Measurements from ENCODE around the gene BANP. TPM values are rescaled to one million over a fixed set of nuclear protein-coding genes. Genes with fewer than 3 reads are reported as not detected.
"Not testable (repeated sequence)": the region's sequence is repeated elsewhere in the genome, so short reads cannot be mapped to it uniquely, and the experiment has no call there.

Gene BANP
- total RNA-seq, 1 donor from 2014 or later: 22.4 TPM

DNA sequence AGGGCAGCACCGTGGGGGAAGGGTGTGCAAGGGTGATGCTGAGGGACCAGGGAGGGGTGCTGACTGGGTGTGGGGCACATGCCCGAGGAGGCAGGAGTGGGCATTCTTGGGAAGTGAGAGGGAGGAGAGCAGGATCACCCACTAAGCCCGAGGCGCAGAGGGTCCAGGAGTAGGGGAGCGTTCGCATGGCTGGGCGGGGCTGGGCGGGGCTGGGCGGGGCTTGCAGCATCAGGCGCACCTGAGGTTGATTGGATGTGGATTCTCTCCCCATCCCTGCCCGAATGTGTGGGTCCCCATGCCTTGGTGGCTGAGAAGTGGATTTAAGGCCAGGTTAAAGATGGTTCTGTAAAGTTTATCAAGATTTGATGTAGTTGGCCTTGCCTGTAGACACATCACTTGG lies 14.2 kb downstream of the BANP start:
- DNase-seq (ENCODE audit: low spot score) (no peak), ATAC-seq (no peak)

DNA sequence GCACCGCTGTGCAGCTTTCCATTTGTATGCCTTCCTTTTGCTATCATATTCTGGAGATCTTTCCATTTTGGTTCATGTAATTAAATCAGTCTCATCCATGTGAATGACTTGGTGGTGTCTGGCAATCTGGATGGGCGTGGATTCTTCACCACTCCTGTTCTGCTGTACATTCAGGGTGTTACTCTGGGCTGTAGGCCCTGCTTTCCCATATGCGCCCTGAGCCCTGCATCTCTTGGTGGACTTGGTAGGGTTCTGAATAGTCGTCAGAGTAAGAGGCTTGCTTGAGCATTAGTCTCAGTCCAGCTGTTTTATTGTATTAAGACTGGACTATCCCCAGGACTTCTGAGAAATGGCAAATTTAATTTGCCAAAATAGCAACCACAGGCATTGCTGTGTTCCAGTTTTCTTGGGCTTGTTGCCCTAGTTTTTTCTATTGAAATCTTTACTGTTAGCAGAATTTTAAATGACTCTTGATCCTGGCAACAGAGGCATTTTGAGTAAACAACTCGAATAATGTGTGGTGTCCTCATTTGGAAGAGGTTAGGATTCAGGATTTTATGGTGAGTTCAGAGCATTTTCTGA lies 14.9 kb downstream of the BANP start:
- ATAC-seq (peak; percentile 26), DNase-seq (ENCODE audit: low spot score) (no peak)

DNA sequence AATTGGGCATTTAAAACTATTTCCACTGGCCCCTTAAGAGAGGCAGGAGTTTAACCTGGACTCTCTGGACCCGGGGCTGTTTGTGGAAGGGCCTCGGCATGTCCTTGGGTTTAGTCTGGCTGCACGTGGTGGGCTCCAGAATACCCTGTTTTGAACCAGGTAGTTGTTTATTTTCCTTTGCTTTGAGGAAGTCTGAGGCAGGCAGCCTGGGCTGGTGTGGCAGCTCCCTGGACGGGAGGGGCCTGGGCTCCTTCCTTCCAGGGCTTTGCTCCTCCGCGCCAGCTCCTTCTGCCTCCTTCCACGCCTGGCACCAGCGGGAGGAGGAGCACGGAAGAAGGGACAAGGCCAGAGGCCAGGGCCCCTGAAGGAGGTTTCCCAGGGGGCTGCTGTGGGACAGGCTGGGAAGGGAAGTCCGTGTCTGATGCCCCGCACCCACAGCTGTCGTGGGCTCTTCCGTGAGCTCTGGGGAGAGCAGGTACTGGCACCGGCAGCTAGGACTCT lies 15.5 kb downstream of the BANP start:
- ATAC-seq (peak; percentile 69), DNase-seq (ENCODE audit: low spot score) (no peak)

DNA sequence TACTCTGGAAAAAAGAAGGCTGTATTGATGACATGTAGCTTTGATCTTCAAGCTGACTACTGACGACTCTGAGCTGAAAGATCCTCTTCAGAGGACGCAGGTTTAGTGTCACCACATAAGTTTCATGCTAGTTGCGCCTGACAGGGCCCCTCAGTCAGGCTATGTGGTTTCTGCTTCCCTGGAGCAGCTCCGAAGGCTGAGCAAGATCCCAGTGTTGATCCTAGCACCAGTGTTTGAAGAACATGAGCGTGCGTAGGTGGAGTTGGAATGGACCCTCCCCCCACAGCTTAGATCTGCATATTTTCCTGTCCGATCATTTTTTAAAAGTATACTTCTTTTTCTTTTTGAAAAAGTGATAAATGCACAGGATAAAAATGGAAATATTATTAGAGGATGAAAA lies 17.3 kb downstream of the BANP start:
- ATAC-seq (peak; percentile 40), DNase-seq (ENCODE audit: low spot score) (no peak)

DNA sequence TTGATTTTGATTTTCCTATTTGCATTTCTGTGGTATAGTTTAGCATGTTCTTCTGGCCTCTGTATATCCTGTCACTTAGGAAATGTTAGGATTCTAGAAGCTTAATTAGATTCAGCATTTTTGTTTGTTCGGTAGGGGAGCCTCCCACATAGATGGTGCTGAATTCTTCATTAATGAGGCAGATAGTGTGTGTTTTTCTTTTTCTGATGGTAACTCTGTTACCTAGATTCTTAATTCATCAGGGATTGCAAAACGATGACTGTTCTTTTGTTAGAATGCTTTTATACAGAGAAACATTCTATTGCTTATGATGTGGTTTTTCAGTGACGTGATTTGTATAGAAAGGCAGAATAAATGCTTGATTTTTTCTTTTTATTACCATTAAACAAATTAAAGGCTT lies 19.0 kb downstream of the BANP start:
- no peak for ATAC-seq
- DNase-seq (ENCODE audit: low spot score): no peak

DNA sequence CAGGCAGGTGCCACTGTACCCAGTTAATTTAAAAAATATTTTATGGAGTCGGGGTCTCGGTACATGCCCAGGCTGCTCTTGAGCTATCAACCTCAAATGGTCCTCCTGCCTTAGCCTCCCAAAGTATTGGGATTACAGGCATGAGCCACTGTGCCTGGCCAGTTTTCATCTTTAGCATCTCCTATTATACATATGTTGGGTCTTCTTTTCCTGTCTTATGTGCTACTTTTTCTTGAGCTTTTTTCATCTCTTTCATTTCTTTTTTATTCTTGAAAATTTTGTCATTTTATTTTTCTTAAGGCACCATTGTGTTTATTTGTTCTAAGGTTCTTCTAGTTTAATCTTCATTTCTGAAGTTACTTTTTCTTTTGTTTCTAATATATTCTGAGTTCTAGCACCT lies 20.7 kb downstream of the BANP start:
- DNase-seq (ENCODE audit: low spot score) (no peak), ATAC-seq (no peak)

DNA sequence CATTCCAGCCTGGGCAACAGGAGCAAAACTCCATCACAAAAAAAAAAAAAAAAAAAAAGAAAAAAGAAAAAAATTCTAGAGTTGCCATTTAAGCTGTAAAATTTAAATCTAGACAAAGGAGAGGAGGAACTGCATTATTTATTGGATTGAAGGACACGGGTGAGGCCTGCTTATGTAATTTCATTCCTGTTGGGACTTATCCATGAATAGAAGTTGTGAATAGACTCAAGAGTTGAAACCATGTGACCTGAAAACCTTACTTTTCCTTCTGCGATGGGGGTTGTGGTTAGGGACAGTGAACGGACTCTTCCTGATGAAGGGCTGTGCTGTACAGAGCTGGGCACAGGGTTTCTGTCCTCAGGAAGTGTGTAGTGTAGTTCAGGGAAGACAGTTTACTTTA lies 22.5 kb downstream of the BANP start:
- DNase-seq (ENCODE audit: low spot score) (no peak), ATAC-seq (no peak)

DNA sequence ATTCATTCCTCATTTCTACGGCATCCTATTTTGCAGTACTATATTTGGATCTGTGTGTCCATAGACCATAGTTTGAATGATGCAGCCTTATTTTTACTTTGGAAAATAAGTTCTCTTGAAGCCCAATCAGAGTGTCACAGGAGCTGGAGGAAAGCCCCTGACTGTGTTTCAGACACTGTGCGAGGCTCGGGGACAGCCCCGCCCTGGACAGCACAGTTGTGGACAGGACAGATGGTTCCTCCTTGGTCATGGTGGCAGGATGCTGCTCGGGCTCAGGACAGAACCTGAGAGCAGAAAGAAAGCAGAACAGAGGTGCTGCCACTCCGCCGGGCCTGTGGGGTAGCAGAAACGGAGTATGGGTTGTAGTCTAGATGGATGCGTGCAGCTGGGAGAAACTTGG lies 22.9 kb downstream of the BANP start:
- ATAC-seq: no peak
- DNase-seq (ENCODE audit: low spot score): no peak

DNA sequence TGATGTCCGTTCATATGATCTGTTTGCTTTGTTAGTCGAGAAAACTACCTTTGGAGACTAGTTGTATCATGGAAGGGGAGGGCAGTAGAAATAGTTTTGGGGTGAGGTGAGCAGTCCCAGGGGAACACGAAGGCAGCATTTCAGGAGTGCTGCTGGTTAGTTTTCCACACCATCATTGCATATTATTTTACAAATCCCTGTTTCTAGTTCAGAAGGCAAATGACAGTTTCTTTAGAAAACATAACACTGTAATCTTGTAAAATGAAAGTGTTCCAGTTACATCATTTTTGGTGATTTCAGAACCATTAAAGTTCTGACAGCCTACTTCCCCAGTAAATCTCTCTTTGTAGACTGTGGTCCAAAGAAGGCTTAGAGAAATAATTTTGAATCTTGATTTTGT lies 25.4 kb downstream of the BANP start:
- DNase-seq (ENCODE audit: low spot score) (no peak), ATAC-seq (no peak)

DNA sequence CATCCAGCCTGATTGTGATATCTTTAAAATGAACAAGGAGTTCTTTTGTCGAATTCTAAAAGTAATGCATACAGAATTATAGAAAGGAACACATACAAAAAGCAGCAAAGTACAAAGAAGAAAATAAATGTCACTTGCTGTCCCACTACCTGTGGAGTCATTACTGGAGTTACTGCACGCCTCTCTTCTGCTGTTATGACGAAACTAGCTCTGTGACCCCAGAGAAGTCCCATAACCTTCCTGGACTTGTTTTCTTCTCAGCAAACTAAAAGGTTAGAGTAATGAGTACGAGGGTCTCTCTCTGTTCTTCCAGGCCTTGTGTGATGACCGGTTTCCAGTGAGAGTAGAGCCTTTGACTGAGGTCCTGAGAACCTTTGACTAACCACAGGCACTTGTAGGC lies 26.9 kb downstream of the BANP start:
- ATAC-seq: no peak
- DNase-seq (ENCODE audit: low spot score): no peak

DNA sequence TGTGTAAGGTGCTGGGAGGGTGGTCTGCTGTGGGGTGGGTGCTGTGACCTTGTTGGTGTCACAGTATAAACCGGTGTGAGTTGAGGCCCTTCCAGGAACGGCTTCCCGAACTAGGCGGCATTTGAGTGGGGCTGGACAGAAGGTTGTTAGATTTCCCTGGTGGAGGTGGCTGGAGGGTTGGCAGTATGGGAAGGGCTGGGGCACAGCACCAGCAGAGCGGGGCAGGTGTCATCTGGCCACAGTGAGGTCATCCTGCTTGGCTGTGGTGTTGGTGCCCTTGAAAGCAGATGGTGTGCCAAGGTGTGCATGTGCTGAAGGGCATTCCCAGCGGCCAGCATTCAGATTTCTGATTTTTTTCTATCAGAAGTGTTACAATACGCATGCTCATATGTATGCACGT lies 28.1 kb downstream of the BANP start:
- DNase-seq (ENCODE audit: low spot score) (peak; percentile 88), ATAC-seq (peak; percentile 86)

DNA sequence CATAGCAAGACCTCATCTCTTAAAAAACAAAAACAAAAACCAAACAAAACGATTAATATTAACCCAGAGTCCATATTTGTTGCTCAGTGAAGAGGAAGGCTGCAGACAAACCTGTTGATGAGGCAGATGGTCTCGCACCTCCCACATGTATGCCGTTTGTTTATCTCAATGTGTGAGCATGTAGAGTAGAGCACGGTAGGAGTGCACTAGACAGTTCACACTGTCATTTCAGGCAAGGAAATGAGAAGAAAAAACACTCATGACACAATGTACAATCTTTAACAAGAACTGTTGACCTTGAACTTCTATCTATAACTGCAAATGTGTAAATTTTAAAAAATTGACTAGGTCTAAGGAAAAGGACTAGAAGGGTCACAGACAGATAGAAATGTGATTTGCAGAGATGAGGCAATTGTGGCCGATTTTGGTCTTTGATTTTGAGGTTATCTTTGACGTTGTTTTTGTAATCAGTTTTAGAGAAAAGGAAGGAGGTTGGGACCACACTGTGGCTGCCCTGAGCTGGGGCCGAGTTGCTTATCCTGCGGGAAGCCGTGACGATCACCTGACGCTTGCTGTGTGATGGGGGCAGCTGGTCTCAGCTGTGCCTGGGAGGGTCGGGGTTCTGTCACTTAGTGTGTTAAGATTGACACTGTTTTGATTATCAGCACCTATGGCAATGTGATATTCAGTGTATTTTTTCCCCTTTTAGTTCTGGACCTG lies 28.8 kb downstream of the BANP start:
- ATAC-seq; DNase-seq (ENCODE audit: low spot score): not testable (repeated sequence)

DNA sequence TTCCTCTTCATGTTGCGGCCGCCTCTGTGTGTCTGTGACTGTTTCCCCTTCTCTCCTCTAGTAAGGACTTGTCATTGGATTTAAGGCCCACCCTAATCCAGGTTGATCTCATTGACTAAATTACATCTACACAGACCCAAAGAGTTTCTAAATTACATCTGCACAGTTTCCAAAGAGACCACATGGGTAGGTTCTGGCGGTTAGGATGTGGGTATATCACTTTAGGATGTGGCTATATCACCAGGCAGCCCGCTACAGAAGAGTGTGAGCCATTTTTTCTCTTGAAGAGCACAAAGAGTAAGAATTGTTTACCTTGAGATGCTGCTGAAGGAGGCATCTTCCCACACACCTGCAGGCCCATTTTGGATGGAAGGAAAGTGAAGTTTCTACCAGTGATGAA lies 30.1 kb downstream of the BANP start:
- ATAC-seq: not testable (repeated sequence)

DNA sequence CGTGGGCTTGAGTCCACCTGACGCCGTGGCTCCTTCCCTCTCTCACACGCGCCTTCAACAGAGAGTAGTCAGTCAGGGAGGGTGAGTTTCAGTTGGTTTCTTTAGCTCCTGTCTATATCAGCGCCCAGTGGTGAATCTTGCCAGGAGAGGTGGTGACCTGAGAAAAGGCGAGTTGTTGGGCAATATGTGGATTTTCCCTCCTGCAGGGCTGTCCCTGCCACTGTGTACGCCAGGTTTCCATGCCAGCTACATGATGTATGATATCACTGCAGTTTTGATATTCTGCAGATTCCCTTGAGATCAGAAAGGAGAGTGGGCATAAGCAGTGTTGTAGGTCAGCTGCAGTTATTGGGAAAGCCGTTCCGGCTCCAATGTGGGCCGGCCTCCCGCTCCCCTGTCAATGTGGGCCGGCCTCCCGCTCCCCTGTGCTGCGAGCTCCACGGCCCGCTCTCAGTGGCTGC lies 31.4 kb downstream of the BANP start:
- ATAC-seq (peak; percentile 79), DNase-seq (ENCODE audit: low spot score) (peak; percentile 86)

More for the DNA sequence above, 30.1 kb downstream of the BANP start:
- DNase-seq (ENCODE audit: low spot score): not testable (repeated sequence)

DNA sequence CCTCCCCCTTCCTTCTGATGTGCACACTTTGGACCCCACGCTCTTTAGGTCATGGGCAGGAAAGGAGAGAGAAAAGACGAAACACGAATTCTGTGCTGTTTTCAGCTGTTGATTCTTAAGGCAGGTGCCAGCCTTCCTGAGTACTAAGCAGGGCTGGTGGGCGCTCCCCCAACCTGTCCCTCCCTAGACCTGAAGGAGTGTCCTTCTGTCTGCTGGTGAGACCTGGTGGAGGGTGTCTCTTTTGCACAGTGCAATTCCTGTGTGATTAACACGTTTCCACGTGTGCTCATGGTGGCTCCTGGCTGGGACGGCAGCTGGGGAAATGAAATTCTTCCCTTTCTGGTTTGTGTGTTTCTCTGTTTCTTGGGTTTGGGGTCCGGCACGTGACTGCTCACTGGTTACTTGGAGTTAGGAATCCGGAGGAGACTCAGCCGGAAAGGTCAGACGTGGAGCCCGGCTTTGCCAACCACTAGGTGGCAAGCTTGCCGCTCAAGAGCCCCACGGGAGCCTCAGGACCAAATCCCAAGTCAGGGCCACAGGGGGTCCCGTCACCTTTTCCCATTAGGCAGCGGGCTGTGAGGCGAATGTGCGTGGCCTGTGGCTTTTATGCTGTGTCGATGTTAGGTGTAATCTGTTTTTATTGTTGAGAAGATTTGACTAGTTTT lies 32.0 kb downstream of the BANP start:
- DNase-seq (ENCODE audit: low spot score): not testable (repeated sequence)

DNA sequence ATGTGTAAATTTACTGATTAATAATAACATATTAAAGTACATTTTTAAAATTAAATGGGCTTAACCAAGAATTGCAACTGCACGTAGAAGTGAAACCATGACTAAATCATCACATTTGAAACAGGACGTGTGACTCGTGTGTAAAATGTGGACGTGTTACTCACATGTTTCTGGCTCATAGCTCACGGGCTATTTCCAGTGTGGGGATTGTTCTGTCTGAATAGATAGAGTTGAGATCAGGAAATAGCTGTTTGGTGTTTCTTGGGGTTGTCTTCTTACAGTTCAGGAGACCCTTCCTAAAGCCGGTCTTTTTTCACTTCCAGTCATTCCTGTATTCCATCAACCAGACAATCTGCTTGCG lies 32.5 kb downstream of the BANP start:
- ATAC-seq; DNase-seq (ENCODE audit: low spot score): not testable (repeated sequence)

More for the DNA sequence above, 32.0 kb downstream of the BANP start:
- peak; percentile 73 for ATAC-seq

DNA sequence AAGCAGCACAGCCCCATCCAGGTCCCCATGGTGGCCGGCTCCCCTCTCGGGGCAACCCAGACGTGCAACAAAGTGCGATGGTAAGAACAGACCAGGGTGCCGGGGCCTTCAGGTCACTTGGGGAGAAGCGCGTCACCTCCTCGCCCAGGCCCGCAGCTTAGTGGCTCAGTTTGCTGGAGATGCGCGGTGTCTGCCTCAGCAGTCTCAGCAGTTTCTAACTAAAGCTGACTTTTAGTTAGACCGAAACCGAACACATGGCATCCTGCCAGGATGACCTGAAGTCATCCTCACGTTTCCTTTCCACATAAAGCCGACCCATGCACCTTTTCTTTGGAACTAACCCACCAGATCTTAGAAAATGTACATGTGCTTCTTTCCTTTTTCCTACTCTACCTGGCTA lies 32.9 kb downstream of the BANP start:
- peak; percentile 39 for DNase-seq (ENCODE audit: low spot score)
- ATAC-seq: not testable (repeated sequence)

DNA sequence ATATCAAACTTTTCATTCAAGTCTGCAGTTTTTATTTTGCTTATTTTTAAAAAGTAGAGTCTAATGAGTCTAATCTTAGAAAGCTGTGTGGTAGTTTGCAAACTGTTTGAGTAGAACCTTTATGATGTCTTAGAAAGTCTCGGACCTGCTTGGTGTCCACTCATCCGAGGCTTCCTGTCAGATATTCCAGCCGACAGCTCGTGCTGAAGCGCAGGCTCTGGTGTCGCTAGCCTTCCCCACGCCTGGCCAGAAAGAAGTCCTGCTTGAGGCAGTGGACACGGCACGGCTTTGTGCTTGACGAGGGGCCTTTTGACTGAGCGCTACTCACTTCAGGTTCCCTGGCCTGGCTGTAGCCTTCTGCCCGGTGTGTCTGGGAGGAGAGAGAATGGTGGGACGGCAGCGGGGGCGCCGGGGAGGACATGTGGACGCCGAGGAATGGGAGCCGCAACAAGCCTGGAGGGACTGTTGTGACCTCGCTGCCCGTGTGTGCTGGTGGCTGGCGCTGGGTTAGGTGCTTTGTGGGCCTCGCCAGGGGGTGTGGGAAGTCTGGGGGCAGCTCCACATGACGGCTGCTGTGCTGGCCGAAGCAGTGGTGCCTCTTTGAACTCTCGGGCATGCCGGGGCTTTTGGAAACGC lies 33.5 kb downstream of the BANP start:
- DNase-seq (ENCODE audit: low spot score): no peak
- no peak for ATAC-seq

DNA sequence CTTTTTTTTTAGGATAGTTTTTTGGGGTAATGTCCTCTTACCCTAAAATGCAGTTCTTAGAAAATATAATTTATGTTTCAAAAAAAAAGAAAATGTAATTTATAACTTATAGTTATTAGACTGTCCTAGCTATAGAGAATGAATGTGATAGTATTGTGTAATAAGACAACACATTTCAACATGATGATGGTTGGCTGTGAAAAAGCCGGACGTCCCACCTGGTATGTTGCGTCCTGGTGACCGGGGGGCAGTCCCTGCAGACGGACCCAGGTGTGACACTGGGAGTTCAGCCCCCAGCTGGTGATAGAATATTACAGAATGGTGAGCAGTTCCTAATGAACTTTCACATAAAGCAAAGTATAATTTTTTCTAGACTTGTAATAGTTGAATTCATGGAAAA lies 34.3 kb downstream of the BANP start:
- not testable (repeated sequence) for DNase-seq (ENCODE audit: low spot score); ATAC-seq

DNA sequence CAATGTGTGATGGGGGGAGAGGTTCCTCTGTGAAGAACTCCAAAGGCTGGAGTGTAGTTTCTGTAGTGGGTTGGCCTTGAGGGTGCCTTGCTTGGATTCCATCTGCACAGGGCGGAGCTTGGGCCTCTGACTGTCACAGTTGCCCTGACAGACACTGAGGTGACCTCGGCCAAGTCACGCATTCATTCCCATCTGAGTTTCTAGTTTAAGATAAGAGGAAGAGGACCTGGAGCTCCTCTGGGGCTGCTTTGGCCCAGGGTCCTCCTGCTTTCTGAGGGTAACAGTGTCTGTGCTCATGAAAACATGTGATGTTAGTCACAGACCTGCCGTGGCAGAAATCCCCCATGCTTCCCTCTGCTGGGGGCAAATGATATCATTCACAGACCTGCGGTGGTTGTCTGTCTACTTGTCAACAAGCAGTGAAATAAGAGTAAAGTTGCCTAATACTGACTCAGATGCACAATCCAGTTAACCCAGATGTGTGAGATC lies 35.2 kb downstream of the BANP start:
- ATAC-seq; DNase-seq (ENCODE audit: low spot score): not testable (repeated sequence)

DNA sequence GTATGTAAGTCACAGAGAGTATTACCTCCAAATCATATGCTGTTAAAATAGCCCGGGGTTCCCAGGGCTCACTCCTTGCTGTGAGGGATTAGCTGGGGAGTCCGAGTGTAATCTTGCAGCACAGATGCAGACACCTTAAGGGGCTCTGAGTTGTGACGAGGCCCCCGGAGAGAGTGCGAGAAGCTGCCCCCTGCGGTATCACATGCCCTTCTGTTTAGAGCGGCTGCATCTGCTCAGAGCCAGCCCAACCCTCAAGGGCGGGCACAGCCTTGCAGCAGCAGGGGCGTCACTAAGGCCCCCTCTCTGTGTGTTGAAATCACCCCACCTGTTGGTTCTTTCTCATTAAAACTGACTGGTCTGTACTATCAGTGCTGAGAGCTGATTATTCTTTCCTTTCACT lies 37.4 kb downstream of the BANP start:
- not testable (repeated sequence) for DNase-seq (ENCODE audit: low spot score); ATAC-seq

Measured in left lobe of liver (tissue), 2 donors.